GM19395 (cell line): Measurements from ENCODE around the gene PDF.
"Not testable (repeated sequence)": the region's sequence is repeated elsewhere in the genome, so short reads cannot be mapped to it uniquely, and the experiment has no call there.

Experiments used
- ATAC-seq: cut with Tn5 transposase; IDR thresholded peaks from one replicate; pipeline ENCODE4 v1.9.1; 2021; ENCODE audit warnings: mild to moderate bottlenecking, moderate library complexity; ENCODE audit not compliant: unreplicated experiment

Gene PDF, protein sequence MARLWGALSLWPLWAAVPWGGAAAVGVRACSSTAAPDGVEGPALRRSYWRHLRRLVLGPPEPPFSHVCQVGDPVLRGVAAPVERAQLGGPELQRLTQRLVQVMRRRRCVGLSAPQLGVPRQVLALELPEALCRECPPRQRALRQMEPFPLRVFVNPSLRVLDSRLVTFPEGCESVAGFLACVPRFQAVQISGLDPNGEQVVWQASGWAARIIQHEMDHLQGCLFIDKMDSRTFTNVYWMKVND

DNA sequence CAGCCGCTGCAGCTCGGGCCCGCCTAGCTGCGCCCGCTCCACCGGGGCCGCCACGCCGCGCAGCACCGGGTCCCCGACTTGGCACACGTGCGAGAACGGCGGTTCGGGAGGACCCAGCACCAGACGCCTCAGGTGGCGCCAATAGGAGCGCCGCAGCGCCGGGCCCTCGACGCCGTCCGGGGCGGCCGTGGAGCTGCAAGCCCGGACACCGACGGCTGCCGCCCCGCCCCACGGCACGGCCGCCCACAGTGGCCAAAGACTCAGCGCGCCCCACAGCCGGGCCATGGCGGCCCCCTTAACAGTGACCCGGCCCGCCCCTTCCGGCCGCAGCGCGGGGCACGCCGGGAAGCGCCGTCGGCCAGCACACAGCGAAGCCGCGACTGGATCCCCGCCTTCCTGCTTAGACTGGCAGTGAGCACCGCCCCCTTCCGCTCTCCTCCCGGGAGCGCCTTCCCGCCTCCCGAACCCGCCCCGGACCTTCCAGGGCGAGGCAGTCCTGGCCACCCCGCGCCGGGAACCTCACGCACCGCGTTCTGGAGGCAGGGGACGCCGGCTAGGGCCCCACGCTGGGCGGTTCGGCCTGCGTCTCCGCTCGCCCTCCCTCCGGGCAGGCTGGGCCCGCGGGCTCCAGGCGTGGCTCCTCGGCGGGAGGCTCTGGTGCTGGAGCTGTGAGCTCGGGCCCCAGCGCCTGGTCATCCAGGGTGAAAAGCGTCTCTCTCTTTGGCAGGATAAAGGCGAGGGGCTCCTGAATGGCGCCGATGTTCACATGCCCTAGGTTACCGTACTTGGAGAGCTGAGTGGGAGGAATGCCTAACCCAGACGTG is at the start of gene PDF:
Gene PDF, minus strand, starts transcription at position 303 of the 824 bp plus-strand sequence. Its CDS starts 18 bp downstream, at position 285.
- peak; percentile 92 for ATAC-seq

DNA sequence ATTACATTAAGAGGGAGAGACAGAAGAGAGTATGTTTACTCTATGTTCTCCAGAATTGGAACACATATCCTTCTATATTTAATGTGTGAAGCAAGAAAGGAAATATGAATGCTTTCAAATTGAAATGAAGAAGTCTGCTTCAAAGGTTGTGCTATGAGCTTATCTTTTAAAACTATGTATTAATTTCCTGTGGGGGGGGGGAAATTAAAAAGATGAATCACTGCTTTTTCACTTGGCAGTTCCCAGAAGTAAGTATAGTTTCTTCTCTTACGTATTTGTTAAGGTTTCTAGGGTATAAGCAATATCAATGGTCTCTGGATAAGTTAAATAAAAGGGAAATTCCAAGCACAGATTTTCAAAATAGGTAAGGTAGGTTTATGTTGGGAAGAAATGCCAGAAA is 48.4 kb upstream of the PDF start:
- no peak for ATAC-seq

DNA sequence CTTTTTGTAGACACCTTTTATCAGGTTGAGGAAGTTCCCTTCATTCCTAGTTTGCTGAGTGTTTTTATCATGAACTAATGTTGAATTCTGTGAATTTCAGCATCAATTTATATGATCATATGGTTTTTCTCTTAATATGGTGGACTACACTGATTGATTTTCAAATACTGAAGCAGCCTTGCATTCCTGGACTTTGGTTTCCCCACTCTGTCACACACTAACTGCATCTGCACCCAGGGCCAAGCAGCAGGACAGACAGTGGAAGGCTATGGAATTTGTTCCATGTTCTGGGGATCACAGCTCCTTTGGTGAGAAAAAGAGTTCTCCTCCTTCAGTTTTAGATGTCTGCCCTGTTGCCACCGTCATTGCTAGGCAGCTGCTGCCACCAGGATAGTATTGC is 47.6 kb upstream of the PDF start:
- ATAC-seq, result no peak

DNA sequence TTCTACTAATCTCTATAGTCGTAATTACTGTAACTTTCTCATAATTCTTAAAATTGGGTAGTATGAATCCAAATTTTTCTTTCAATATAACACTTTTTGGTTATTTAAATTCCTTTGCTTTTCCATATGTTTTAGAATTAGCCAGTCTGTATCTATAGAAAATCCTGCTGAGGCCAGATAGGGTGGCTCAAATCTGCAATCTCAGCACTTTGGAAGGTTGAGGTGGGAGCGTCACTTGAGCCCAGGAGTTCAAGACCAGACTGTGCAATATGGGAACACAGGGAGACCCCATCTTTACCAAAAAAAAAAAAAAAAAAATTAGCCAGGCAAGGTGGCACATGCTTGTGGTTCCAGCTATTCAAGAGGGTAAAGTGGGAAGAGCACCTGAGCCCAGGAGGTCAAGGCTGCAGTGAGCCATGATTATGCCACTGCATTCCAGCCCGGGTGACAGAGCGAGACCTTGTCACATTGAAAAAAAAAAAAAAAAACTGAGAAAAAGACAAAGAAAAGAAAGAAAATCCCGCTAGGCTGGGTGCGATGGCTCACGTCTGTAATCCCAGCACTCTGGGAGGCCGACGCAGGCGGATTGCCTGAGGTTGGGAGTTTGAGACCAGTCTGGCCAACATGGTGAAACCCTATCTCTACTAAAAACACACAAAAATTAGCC is 46.1 kb upstream of the PDF start:
- ATAC-seq, result no peak

DNA sequence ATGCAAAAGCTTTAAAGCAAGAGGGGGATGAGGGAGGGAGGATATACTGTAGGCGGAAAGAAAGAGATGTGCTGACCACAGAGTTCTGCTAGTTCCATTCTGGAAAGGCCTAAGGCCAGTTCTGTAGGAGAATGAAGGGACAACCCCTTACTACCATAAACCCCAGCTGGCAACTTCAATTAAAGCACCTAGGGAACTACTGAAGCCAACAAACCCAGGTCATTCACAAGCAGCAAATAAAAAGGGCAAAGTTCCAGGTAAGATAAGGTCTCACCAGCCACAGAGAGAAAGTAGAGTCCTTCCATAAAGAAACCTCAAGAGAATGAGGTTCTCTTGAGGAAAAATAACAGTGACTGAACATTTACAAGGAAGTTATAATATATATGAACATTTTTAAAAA is 42.6 kb upstream of the PDF start:
- ATAC-seq, result no peak

DNA sequence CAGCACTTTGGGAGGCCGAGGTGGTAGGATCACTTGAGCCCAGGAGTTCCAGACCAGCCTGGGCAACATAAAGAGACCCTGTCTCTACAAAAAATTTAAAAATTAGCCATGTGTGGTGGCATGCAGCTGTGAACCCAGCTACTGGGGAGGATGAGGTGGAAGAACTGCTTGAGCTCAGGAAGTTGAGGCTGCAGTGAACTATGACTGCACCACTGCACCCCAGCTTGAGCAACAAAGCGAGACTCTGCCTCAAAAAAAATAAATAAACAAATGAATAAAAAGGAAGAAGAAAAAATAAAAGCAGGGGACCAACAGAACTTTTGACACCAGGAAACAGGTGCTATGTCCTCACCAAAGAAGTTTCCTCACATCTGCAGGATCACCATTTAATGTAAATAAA is 41.2 kb upstream of the PDF start:
- ATAC-seq, result no peak

DNA sequence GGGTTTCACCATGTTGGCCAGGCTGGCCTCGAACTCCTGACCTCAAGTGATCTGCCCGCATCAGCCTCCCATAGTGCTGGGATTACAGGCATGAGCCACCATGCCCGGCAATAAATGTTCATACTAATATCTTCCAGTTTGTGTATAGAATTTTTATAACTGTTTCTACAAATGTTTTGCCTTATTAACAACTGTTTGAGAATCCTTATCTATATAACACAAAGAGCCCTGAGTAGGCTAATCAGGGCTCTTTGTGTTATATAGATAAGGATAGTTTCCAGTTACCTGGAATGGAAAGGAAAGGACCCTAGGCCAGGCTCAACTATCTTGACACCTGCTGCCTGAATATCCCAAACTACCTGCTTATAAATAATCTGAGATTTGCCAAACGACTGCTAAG is 38.5 kb upstream of the PDF start:
- ATAC-seq, result no peak

DNA sequence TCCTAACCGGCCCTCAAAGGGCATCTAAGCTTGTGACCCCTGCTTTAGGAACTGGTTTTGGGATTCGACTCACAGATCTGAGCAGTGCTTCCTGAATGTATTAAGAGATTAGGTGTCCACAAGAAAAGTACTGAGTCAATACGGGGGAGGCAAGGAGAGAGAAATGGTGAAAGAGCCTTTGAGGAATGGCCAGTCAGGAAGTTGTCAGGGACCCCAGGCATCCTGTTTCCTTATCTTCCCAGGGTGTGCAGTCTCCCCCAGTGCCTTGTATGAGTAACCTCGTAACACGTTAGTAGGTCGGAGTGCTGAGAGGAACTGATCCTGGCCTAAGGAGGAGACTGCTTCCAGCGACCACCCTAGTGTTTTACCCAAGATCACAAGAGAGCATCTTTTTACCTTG is 37.6 kb upstream of the PDF start:
- ATAC-seq, result no peak

DNA sequence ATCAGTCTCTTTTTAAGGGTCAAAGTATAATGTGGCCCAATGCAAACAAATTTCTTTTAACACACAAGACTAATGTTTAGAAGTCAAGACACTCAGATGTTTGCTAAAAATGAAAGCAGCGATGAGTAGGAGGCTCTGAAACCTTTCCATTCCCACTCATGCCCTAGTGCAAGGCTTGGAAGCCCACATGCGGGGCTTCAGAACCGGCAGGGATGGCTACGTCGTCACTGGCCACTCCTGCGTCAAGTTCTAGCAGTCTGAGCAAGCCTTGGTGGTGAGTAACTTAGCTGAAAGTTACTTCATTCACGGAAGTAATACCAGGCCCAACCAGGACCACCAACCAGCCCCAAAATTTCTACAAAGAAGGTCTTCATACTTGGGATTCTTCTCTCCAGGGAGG is 36.0 kb upstream of the PDF start:
- ATAC-seq, result no peak

DNA sequence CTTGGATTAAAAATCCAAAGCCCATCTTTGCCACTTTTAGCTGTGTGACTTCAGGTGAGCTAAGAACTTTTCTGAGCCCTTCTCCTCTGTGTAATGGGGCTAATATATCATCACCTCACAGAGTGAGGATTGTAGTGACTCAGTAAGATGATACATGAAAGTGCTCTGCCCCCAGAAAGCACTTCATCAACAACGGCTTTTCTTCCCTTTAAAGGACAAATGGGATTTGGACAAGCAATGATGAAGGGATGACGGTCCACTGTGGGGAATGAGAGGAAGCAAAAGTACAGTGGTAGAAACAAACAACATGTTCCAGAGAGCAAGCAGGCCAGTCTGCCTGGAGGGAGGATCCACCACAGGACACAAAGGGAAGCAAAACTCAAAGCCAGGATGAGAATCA is 35.5 kb upstream of the PDF start:
- no peak for ATAC-seq

DNA sequence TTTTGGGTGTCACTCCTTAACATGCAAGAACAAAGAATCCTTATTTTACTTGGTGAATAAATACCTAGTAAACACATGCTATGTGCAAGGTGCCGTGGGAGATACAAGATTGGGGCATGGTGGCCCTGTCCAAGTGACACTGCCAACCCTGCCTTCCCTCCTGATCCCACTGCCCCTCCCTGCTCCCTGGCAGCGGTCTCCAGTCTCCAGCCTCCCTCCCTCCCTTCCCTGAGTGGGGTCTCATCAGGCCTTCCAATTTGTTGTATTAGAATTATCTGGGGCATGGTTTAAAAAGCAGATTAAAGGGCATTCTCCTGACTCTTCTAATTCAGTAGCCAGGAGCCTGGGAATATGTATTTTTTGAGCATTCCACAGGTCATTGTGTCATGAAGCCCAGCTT is 33.7 kb upstream of the PDF start:
- no peak for ATAC-seq

DNA sequence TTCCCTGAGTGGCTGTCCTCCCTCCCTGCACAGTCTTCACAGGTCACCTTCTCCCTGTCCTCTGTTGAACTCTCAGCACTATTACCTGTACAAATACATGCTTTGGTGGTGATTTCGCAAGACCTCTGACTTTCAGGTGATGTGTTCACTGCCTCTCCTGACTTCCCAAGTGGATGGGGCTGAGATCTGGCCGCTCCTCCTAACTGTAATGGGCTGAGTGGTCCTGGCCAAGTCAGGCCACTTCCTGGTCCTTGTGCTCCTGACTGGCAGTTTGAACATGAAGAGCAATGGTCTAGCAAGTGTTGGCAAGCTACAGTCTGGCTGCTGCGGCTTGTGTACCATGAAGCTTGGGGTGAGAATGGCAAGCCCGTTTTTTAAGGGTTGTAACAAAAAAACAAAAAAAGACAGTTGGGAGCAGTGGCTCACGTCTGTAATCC is 32.9 kb upstream of the PDF start:
- ATAC-seq, result no peak

DNA sequence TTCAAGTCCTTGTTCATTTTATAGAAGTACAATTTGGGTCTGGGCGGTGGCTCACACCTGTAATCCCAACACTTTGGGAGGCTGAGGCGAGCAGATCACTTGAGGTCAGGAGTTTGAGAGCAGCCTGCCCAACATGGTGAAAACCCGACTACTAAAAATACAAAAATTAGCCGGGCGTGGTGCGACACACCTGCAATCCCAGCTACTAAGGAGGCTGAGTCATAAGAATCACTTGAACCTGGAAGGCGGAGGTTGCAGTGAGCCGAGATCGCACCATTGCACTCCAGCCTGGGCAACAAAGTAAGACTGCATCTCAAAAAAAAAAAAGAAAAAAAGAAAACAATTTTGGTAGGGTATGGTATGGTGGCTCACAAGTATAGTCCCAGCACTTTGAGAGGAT is 29.7 kb upstream of the PDF start:
- ATAC-seq, result not testable (repeated sequence)

DNA sequence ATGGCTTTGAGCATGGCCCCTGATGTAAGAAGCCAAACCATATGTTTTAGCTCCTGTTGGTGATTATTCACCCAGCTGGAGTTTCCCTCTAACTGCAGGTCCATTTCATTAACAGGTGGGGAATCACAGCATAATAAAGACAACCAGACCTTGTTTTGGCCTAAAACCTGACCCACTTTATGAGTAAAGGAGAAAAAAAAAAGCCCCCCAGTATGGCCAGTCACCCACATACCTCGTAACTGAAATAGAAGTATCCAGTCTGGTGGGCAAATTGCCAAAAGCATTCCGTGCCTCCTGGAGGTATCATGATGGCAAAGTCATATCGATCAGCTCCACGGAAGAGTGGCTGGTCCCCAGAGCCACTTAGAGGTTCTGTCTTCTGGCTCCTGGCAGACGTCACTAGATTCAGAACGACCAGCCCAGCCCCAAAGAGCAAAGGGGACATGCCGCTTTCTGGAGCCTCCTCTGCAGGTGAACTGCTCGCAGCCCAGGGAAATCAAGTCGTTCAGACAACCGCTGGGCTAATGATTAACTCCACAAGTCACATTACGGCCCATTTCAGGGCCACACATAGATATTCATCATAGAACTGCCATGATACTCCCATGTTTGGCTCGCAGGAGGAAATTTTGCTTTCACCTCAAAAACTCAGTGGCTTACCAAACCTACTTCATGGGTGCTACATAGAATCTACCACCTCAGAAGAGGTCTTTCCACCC is 21.1 kb upstream of the PDF start, which contains the start of gene TMED6:
Gene TMED6, minus strand, starts transcription at position 478 of the 719 bp plus-strand sequence. Its CDS starts 33 bp downstream, at position 445.
- ATAC-seq, result no peak

DNA sequence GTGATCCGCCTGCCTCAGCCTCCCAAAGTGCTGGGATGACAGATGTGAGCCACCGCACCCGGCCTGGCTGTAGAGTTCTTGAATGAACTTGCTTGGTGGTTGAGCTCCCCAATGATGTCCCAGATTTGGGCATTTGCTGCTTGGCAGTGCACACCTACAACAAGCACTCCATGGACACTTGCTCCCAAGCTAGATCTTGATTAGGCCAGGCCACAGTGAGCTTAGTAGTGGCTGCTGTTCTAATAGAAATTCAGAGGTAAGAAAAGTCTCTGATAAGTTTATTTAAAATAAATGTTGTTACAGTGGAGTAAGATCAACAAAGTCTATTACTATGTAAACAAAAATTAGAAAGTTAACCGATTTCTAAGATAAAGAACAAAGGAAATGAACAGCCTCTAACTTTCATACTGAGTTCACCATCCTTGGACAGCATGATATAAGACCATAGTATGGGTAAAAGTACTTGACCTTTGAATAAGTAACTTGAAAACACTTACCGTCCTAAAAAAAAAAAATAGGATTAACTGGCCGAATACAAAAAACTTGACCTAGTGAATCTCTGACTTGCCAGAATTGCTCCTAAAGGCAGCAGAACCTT is 20.2 kb upstream of the PDF start:
- no peak for ATAC-seq

DNA sequence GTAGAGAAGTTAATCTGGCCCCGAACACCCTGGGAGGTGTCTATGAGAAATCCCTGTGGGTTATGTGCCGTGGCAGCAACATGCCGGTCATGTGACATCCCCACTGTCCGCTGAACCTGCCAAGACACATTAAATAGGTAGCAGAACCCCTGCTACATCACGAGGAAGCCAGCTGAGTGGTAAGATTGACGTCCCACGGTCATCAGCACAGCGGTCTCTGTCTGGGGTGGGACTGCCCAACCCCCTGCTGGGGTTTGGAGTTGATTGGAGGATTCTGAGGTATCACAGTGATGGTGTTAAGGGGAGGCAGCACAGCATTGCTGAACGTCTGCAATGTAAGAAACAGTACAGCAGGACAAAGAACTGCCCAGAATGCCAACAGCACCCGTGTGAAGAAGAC is 19.1 kb upstream of the PDF start:
- ATAC-seq, result no peak

DNA sequence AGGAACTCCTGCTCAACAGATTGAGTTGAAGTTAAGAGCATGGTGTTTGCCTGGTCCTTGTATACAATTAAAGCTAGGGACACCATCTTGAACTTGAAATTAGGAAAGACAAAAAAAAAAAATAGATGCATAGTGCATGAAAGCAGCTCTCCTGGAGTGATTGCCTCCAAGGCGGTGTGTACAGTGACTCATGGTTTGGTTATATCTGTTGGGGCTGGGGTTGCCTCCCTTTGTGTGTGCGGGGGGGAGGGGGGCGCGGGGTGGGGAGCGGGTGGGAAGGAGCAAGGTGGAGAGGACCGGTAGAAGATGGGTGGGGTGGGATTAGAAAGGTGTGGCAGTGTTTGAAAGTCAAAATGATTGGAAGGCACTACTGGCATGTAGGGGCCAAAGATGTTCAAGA is 17.8 kb upstream of the PDF start:
- ATAC-seq, result no peak

DNA sequence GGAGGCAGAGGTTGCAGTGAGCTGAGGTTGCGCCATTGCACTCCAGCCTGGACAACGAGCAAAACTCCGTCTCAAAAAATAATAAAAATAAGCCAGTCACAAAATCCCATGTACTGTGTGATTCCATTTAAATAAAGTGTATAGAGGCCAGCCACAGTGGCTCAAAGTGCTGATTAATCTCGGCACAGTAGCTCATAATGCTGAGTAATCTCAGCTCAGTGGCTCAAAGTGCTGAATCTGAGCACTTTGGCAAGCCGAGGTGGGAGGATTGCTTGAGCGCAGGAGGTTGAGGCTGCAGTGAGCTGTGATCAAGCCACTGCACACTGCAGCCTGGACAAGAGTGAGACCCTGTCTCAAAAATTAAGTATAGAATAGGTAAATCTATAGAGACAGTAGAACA is 16.3 kb upstream of the PDF start:
- no peak for ATAC-seq

DNA sequence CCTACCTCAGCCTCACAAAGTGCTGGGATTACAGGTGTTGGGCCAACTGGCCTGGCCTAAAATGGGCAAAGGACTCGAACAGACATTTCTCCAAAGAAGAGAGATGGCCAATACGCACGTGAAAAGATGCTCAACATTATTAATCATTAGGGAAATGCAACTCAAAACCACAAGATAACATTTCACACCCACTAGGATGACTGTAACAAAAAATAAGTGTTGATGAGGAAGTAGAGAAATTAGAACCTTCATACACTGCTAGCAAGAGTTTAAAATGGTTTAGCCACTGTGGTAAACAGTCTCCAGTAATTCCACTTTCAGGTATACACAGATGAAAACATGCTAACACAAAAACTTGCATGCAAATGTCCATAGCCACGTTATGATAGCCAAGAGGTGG is 15.5 kb upstream of the PDF start:
- no peak for ATAC-seq

DNA sequence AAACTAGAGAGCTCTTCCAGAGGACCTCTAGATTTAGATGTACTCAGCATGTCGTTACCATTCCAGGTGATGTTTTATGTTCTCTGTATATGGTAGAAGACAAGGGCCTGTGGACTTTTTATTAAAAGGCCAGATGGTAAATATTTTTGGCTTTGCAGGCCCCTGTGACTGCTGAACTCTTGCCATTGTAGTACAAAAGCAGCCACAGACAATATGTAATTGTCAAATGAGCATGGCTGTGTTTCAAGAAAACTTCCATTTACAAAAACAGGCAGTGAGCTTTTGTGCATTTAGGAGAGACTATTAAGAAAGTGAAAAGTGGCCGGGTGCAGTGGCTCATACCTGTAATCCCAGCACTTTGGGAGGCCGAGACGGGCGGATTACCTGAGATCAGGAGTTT is 13.8 kb upstream of the PDF start:
- ATAC-seq, result no peak

DNA sequence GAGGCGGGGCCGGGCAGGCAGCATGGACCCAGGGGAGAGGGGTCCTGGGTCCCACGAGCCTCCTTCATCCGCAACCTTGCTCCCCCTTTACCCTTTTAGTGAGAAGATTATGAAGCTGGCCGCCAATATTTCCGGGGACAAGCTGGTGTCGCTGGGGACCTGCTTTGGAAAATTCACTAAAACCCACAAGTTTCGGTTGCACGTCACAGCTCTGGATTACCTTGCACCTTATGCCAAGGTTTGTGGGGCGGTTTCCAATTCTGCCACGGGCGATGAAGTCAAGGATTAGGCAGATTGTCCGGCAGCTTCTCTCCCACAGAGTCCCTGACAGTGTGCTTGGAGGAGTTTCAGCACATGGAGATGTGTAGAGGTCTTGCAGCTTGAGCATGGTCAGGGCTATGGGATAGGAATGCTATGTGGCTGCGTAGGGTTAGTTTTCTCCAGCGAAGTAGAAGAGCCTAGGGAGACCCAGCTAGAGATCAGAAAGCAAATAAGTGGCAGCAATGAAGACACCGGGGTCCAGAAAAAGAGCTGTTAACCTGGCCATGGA is 9.8 kb upstream of the PDF start:
- no peak for ATAC-seq
